Non-pigmented ciliary epithelial cell (primary cell): ENCODE results near the gene DYSF.

Experiments used
- DNase-seq: peaks from one replicate; pipeline ENCODE4 v3.0.0-alpha.2; 2010; ENCODE audit warnings: low read depth

The DYSF gene

GRCh38 chr2:71530211-71530610, 76.8 kb downstream of the DYSF start:
- no peak for DNase-seq

- DNase-seq = no peak
Observed at GRCh38 chr2:71530641-71531332, 77.4 kb downstream of the DYSF start.

DNA sequence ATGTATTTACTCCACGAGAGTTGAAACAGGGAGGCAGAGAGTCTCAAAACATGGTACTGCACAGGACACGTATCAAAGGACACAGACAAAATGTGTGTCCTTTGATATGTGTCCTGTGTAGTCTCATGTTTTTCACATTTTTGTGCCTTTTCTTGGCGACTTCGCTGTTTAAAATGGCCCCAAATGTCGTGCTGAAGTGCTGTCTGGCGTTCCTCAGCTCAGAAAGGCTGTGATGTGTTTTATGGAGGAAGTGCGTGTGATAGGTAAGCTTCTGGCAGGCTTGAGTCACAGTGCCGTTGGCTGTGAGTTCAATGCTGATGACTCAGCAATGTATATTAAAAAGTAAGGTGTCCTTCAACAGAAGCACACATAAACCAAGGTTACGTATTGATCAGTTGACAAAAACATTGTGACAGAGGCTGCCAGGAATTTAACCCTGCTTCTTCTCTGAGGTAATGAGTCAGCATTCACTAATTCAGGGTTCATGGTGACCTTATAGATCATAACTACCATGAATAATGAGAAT, 78.2 kb downstream of the DYSF start:
- no peak for DNase-seq

DNA sequence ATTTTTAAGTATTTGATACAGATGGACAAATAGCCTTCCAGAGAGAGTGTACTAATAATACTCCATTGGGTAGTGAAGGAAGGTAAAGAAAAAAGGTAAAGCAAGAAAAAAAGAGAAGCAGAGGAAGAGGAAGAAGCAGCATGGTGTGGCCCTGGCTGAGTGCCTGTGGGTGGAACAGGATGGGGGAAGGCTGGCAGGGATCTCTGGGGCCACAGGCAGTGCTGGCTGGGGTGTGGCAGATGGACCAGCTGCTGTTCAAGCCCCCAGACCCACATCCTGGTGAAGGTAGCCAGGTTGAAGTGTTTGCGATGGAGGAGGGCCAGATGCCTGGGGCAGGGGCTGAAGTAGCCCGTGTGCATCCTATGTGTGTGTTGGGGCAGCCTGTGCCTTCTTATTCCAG, 79.0 kb downstream of the DYSF start:
- DNase-seq = no peak

GRCh38 chr2:71534201-71534600, 80.8 kb downstream of the DYSF start:
- no peak for DNase-seq

- no peak for DNase-seq
Observed at GRCh38 chr2:71534826-71535225, 81.5 kb downstream of the DYSF start.

- no peak for DNase-seq
Observed at GRCh38 chr2:71535526-71535925, 82.2 kb downstream of the DYSF start.

DNA sequence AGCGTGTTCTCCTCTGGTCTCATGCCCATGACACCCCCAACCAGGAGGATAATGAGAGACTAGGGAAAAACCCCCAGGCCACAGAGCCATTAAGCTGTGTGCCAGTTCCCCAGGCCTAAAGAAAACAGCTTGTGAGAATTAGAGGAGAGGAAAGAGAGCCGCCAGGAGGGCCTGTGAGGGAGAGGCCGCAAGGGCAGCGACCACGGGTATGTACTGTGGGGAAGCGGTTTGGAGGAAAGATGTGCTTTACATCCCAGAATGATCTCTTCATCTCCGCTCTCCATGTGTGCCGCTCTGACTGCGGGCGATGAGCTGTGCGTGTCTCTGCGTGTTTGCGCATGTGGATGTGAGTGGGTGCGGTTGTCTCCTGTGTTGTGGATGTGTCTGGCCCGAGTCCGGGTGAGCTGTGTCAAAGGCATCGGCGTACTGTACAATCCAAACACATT, 82.9 kb downstream of the DYSF start:
- no peak for DNase-seq

- no peak for DNase-seq
Observed at GRCh38 chr2:71538241-71538640, 84.9 kb downstream of the DYSF start.

- DNase-seq = no peak
Observed at GRCh38 chr2:71538656-71539265, 85.4 kb downstream of the DYSF start.

DNA sequence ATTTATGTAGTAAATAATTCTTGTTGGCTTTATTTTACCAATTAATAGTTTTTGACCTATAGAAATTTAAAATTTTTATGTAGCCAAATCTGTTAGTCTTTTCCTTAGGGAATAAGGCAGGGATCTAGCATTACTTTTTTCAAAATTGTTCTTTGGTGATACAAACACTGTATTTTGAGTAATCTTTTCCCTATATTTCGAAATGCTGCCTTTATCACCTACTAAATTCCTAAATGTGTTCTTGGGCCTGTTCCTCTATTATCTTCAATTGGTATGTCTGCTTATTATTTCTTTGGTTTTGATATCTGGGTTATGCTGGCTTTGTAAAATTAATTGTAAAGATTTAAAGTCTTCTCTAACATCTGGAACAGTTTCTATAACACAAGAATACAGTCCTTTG, 87.5 kb downstream of the DYSF start:
- no peak for DNase-seq

GRCh38 chr2:71544919-71545571, 91.7 kb downstream of the DYSF start:
- DNase-seq = no peak

DNA sequence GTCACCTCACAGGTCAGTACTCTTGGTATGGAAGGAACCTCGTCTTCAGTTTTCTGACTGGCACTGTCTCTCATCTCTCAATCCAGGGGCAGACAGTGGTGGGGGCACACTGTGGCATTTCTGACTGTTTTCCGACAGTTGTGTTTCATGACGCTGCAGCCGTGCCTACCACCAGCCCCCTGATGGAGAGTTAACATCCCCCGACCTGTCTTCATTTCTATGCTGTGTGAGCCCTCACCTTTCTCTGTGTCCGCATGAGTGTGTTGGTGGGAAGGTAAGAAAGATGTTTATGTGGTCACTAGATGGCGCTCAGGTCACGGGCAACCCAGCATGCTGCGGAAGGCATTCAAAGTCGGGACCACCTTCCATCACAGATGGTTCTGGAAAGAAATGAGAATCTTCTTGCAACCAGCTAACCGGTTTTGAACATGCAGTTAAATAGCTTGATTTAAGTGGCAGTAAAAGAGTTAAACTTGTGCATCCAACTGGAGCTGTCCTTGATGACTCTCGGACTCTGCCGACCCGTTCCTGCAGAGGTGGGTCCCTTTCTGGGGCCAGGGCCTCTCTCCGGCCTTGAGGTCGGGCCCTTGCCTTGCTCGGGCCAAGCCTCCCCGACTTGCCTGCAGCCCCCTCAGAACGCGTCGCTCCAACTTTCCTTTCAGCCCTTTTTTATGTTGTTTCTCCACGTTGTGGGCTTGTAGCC, 92.4 kb downstream of the DYSF start:
- no peak for DNase-seq

GRCh38 chr2:71546275-71546638, 92.9 kb downstream of the DYSF start:
- no peak for DNase-seq

DNA sequence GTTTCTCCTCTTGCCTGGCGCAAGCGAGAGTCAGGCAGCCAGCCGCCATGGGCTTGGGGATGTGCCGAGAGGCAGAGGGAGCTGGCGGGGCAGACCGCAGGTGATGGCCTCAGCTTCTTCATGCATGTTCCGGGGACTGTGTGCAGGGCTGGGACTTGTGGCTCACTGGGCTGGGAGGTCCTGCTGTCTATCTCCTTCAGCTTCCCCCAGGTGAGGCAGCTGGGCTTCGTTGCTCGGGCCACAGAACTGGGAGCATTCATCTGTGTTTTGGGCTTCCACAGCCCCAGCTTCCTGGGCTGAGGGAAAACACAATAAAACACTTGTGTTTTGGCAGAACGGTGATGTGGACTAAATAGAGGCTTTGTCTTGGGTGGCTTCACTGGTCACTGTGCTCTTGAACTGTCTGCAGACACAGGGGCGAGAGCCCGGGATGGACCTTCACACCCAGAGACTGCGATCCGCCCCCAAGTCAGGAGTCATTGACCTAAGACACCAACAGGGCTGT, 93.5 kb downstream of the DYSF start:
- no peak for DNase-seq

DNA sequence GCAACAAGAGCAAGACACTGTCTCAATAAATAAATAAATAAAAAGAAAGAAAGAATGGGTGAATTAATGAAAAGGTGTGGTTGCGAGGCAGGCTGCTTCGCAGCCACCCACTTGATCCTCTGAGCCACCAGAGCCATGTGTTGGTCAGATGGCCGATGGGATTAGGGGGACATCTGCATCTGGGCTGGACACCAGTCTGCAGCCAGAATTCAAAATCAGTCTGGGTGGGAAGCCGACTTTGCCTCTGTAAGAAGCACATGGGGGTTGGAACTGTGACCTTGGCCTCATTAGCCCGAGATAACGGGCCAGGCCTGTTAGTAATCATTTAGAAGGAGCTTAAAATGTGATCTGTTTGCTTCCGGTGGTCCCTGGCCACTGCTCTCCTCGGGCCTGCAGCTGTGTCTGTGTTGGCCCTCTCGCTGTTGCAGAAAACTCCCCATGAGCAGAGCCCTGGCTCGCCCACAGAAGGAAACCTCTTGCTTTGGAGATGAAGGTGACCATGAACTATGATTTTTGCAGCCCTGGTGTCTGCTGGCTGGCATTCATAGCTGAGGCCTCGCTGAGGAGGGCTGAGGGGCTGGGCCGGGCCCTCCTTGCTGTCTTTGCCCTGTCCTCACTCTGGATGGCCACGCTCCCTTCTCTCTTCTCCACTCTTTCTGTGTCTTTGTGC, 94.4 kb downstream of the DYSF start:
- no peak for DNase-seq

GRCh38 chr2:71548646-71549425, 95.5 kb downstream of the DYSF start:
- no peak for DNase-seq

DNA sequence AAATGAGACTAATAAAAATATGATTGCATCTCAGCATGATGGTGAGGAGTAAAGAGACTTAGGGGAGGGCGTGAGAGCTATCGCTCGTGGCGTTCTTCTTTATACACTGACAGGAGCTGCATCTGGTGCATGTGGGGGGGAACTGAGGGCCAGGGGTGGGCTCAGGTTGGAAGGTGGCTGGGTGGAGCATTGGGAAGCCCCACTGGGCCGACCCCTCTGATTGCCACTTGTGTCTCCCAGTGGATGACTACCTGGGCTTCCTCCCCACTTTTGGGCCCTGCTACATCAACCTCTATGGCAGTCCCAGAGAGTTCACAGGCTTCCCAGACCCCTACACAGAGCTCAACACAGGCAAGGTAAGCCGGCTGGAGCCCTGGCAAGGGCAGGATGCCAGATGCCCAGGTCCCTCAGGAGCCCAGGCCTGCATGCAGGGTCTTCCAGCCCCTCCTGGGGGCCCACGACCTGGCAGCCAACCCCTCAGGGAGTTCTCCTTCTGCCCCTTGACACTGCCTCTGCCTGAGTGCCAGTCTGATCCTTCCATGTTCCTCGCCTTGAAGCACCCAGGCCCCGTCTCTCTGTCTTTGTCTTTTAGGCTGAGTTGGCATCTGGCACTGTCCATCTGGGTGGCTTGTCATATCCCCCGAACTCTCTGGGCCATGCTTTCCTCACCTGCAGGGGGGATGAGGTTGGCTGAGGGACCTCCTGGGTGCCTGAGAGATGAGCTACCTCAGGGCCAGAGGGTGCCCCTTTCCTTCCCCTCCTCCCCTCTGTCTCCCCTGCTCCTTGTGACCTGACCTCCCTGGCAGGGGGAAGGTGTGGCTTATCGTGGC, 97.7 kb downstream of the DYSF start:
- no peak for DNase-seq

- no peak for DNase-seq
Observed at GRCh38 chr2:71551631-71551915, 98.2 kb downstream of the DYSF start.

- DNase-seq = no peak
Observed at GRCh38 chr2:71552356-71552755, 99.0 kb downstream of the DYSF start.
